IPS DF 4.7 (cell line): ENCODE data around the gene SFR1.
"Not testable (repeated sequence)": the region's sequence is repeated elsewhere in the genome, so short reads cannot be mapped to it uniquely, and the experiment has no call there.

Experiments
- DNase-seq: peaks from one replicate; pipeline ENCODE4 v3.0.0-alpha.2; 2013; ENCODE audit warnings: low spot score; ENCODE audit errors: extremely low read depth

The SFR1 gene

DNA sequence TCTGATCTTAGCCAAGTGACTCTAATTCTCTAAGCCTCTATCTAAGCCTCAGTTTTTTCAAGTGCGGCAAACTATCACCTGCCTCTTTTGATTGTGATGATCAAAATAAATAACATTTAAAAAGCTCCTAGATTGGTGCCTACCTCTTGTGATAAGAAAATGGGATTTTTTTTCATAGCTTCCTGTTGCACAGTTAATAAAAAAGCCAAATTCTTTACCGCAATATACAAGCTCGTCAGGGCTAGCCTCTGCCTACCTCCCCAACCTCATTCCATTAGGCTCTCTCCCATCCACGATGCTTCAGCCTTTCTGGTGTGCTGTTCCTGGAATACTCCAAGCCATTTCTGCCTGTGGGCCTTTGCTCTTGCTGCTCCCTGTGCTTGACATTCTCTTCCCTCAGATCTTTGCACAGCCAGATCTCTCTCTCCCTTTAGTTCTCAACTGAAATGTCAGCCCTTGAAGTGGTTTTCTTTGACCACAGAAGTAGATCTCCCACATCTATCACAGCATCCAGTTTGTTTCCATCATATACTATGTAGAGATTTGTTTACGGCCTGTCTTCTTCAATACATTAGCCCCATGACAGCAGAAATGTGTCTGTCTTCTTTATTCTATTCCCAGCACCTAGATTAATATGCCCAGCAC is 48.8 kb downstream of the SFR1 start:
- DNase-seq: no peak

GRCh38 chr10:104174136-104174535 is 52.2 kb downstream of the SFR1 start:
- not testable (repeated sequence) for DNase-seq
